Neural cell (in vitro differentiated cells): Measurements from ENCODE around the gene SNX6. TPM values are rescaled to one million over a fixed set of nuclear protein-coding genes. Genes with fewer than 3 reads are reported as not detected.
"Not testable (repeated sequence)": the region's sequence is repeated elsewhere in the genome, so short reads cannot be mapped to it uniquely, and the experiment has no call there.

ENCODE experiments used
- H2AFZ ChIP-seq: fragments of 200-600, 300-800 bp; sonication (generic), shearing (Covaris generic); 2 replicates; pipeline ENCODE4 v1.6.0; 2014; ENCODE audit warnings: low read depth, mild to moderate bottlenecking, antibody characterized with exemption, low read length, moderate library complexity
- H3F3A ChIP-seq: fragments of 200-600 bp; shearing (Covaris generic); 2 replicates; pipeline ENCODE4 v1.6.1; 2016; ENCODE audit warnings: mild to moderate bottlenecking, moderate library complexity, mixed read lengths, antibody characterized with exemption, low read length; ENCODE audit not compliant: insufficient read depth, poor library complexity, severe bottlenecking
- H3K27ac ChIP-seq: fragments of 200-600, 300-800 bp; sonication (generic), shearing (Covaris generic); 2 replicates; pipeline ENCODE4 v1.5.1; 2014; ENCODE audit warnings: mild to moderate bottlenecking, low read length, moderate library complexity
- H3K27me3 ChIP-seq: fragments of 300-800, 200-600 bp; sonication (generic), shearing (Covaris generic); 2 replicates; pipeline ENCODE4 v1.6.0; 2014; ENCODE audit warnings: mild to moderate bottlenecking, low read depth, low read length, moderate library complexity; ENCODE audit not compliant: insufficient read depth
- H3K36me3 ChIP-seq: fragments of 300-800, 200-600 bp; sonication (generic), shearing (Covaris generic); 2 replicates; pipeline ENCODE4 v1.5.1; 2014; ENCODE audit warnings: mild to moderate bottlenecking, antibody characterized with exemption, low read length, moderate library complexity; ENCODE audit not compliant: insufficient read depth
- H3K4me2 ChIP-seq: fragments of 300-800, 200-600 bp; sonication (generic), shearing (Covaris generic); 2 replicates; pipeline ENCODE4 v1.6.0; 2014; ENCODE audit warnings: mild to moderate bottlenecking, low read length
- H3K4me3 ChIP-seq: fragments of 300-800, 200-600 bp; sonication (generic), shearing (Covaris generic); 2 replicates; pipeline ENCODE4 v1.5.1; 2014; ENCODE audit warnings: mild to moderate bottlenecking, low read length, moderate library complexity
- H3K79me2 ChIP-seq: fragments of 200-600 bp; shearing (Covaris generic); replicated peaks from 2 replicates; pipeline ENCODE4 v1.6.0; 2014; ENCODE audit warnings: mild to moderate bottlenecking, low read length, moderate library complexity; ENCODE audit not compliant: insufficient read depth
- H3K9ac ChIP-seq: fragments of 300-800, 200-600 bp; sonication (generic), shearing (Covaris generic); 2 replicates; pipeline ENCODE4 v1.6.1; 2016; ENCODE audit warnings: mild to moderate bottlenecking, low read length, mixed read lengths
- H3K9me2 ChIP-seq: fragments of 200-600 bp; shearing (Covaris generic); 2 replicates; pipeline ENCODE4 v1.6.1; 2016; ENCODE audit warnings: mild to moderate bottlenecking, low read length, mixed read lengths; ENCODE audit not compliant: insufficient read depth
- H3K9me3 ChIP-seq: fragments of 200-600, 300-800 bp; sonication (generic), shearing (Covaris generic); 2 replicates; pipeline ENCODE4 v1.6.1; 2016; ENCODE audit warnings: mild to moderate bottlenecking, mixed run types, low read length, moderate library complexity, mixed read lengths
- H4K20me1 ChIP-seq: fragments of 200-600 bp; shearing (Covaris generic); 2 replicates; pipeline ENCODE4 v1.6.1; 2016; ENCODE audit warnings: mild to moderate bottlenecking, mixed run types; ENCODE audit not compliant: insufficient read depth
- CTCF ChIP-seq: fragments of 450-650 bp; IDR thresholded peaks from 2 replicates; pipeline ENCODE4 v1.5.1; 2014; ENCODE audit warnings: antibody characterized with exemption, mild to moderate bottlenecking, moderate library complexity; ENCODE audit not compliant: poor library complexity, severe bottlenecking
- EP300 ChIP-seq: fragments of 450-650 bp; conservative IDR thresholded peaks from 2 replicates; pipeline ENCODE4 v1.6.1; 2014; ENCODE audit warnings: antibody characterized with exemption, mild to moderate bottlenecking, moderate library complexity; ENCODE audit not compliant: poor library complexity, severe bottlenecking
- EZH2 ChIP-seq: fragments of 200-600, 300-800 bp; shearing (Covaris generic), sonication (generic); IDR thresholded peaks from 2 replicates; pipeline ENCODE4 v1.6.1; 2014; ENCODE audit warnings: antibody characterized with exemption, low read length, borderline replicate concordance, mild to moderate bottlenecking; ENCODE audit not compliant: insufficient read depth, poor library complexity, severe bottlenecking
- MXI1 ChIP-seq: fragments of 450-650 bp; conservative IDR thresholded peaks from 2 replicates; pipeline ENCODE4 v1.6.1; 2014; ENCODE audit warnings: antibody characterized with exemption, mild to moderate bottlenecking; ENCODE audit not compliant: poor library complexity, severe bottlenecking
- POLR2AphosphoS5 ChIP-seq: IDR thresholded peaks from 2 replicates; pipeline ENCODE4 v1.6.1; 2012
- RAD21 ChIP-seq: fragments of 450-650 bp; conservative IDR thresholded peaks from 2 replicates; pipeline ENCODE4 v1.6.1; 2014; ENCODE audit warnings: antibody characterized with exemption, mild to moderate bottlenecking, moderate library complexity
- REST ChIP-seq: IDR thresholded peaks from 2 replicates; pipeline ENCODE4 v1.6.1; 2012; ENCODE audit warnings: borderline replicate concordance
- SMC3 ChIP-seq: fragments of 450-650 bp; conservative IDR thresholded peaks from 2 replicates; pipeline ENCODE4 v1.6.1; 2014; ENCODE audit warnings: antibody characterized with exemption, mild to moderate bottlenecking, moderate library complexity; ENCODE audit not compliant: poor library complexity
- TAF1 ChIP-seq: IDR thresholded peaks from 2 replicates; pipeline ENCODE4 v1.6.1; 2012; ENCODE audit warnings: low read depth
- polyA plus RNA-seq: library from polyadenylated mRNA; depleted of rRNA; stranded (reverse); fragments of >200 nt; gene quantifications from 2 replicates; pipeline ENCODE4 v1.2.3, GENCODE V29; 2014

The SNX6 gene
- polyA plus RNA-seq, 1 donor from 2014 or later, result 129 TPM

- H3K27me3 ChIP-seq, result no peaks in the 10 kb centered on the region
- H4K20me1 ChIP-seq, result no peaks in the 10 kb centered on the region
- no peak overlapping the region for H2AFZ ChIP-seq
- no peaks in the 10 kb centered on the region for H3F3A ChIP-seq
- H3K4me3 ChIP-seq, result no peak overlapping the region
- H3K4me2 ChIP-seq, result no peak overlapping the region
- no peaks in the 10 kb centered on the region for H3K9me2 ChIP-seq
- H3K9ac ChIP-seq, result no peak overlapping the region
- peaks cover 8% of the 10 kb centered on the region for H3K36me3 ChIP-seq
- no peak for TF ChIP-seq REST
- no peak for TF ChIP-seq SMC3
- no peak for TF ChIP-seq EZH2
- no peak for TF ChIP-seq TAF1
- TF ChIP-seq EP300, result no peak
- no peak for TF ChIP-seq MXI1
- TF ChIP-seq RAD21, result no peak
- no peak for TF ChIP-seq POLR2AphosphoS5
- no peak for TF ChIP-seq CTCF
- H3K9me3 ChIP-seq, result no peaks in the 10 kb centered on the region
- H3K79me2 ChIP-seq, result no peaks in the 10 kb centered on the region
- H3K27ac ChIP-seq, result no peak overlapping the region
Measured at GRCh38 chr14:34562776-34563150, 67.2 kb downstream of the SNX6 start.

- H2AFZ ChIP-seq, H4K20me1 ChIP-seq, H3K4me2 ChIP-seq, H3K4me3 ChIP-seq, H3K36me3 ChIP-seq, H3K79me2 ChIP-seq, H3K9me2 ChIP-seq, H3K9me3 ChIP-seq, H3K27ac ChIP-seq, H3F3A ChIP-seq, H3K9ac ChIP-seq, H3K27me3 ChIP-seq: not testable (repeated sequence)
Measured at GRCh38 chr14:34562037-34562775, 67.7 kb downstream of the SNX6 start.

GRCh38 chr14:34556498-34556829, 73.5 kb downstream of the SNX6 start:
- H3K4me2 ChIP-seq, H3K9me3 ChIP-seq, H3K36me3 ChIP-seq, H3K4me3 ChIP-seq, H3K9ac ChIP-seq, H2AFZ ChIP-seq, H3K27ac ChIP-seq, H3K79me2 ChIP-seq, H4K20me1 ChIP-seq, H3K9me2 ChIP-seq, H3K27me3 ChIP-seq, H3F3A ChIP-seq: not testable (repeated sequence)

GRCh38 chr14:34555583-34556497, 74.1 kb downstream of the SNX6 start:
- not testable (repeated sequence) for H3K36me3 ChIP-seq, H2AFZ ChIP-seq, H3K9me3 ChIP-seq, H3F3A ChIP-seq, H4K20me1 ChIP-seq, H3K9ac ChIP-seq, H3K27ac ChIP-seq, H3K27me3 ChIP-seq, H3K9me2 ChIP-seq, H3K4me2 ChIP-seq, H3K79me2 ChIP-seq, H3K4me3 ChIP-seq
